NOMO-1 treated with DMSO at 0.1 percent for 48 hours (cell line): ENCODE measurements around the gene INPP5K.
"Not testable (repeated sequence)": the region's sequence is repeated elsewhere in the genome, so short reads cannot be mapped to it uniquely, and the experiment has no call there.

ENCODE experiments used
- DNase-seq: peaks from one replicate; lab custom pipeline; 2025; ENCODE audit not compliant: unreplicated experiment; lab: John Stamatoyannopoulos, UW

INPP5K gene

DNA sequence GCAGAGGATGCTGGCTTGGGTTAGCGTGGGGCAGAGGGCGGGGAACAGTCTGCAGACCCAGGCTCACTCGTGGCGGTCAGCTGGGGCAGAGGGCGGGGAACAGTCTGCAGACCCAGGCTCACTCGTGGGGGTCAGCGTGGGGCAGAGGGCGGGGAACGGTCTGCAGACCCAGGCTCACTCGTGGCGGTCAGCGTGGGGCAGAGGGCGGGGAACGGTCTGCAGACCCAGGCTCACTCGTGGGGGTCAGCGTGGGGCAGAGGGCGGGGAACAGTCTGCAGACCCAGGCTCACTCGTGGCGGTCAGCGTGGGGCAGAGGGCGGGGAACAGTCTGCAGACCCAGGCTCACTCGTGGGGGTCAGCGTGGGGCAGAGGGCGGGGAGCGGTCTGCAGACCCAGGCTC is 7.7 kb downstream of the INPP5K start:
- not testable (repeated sequence) for DNase-seq

DNA sequence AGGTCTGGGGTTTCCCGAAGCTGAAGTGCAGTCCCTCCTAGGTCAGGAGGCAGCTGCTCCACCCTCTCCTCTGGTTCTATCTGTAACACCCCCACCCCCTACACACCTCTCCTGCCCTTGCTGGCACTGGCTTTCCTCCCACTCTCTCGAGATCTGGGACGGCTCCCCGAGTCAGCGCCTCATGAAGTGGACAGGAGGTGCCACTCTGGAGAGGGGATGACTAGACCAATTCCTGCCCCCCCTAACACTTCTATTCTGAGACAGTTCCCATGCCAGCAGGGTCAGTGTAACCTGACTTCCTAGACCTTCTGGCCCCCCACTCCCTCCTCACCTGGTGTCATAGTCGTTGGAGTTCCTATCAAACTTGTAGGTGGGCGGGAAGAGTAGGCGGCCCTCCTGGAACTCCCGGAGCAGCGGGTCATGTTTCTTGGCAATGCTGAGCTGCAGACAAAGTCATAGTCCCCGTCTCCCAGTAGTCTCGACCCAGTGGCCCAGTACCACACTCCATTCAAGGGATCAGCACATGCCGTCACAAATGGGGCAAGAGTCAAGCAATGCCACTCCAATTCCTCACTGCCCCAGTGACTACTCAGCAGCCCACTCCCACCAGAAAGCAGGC is 9.7 kb downstream of the INPP5K start:
- no peak for DNase-seq

DNA sequence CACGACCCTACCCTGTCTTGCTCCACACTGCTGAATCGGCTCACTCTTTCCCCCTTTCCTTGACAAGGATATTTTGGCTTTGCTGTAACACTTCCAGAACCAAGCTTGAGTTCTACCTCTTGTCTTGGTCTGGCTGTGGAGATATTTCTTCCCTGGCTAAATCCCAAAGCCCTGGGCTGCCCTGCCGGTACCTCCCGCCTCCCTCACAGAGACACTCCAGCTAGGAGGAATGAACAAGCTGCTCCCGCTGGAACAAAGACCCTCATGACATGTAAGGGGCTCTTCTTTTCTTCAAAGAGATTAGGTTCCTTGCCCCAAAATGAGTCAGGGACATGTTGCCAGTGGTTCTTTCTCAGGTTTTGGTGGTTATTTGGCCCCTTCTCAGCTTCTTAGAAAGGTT is 10.8 kb downstream of the INPP5K start:
- DNase-seq, result no peak

DNA sequence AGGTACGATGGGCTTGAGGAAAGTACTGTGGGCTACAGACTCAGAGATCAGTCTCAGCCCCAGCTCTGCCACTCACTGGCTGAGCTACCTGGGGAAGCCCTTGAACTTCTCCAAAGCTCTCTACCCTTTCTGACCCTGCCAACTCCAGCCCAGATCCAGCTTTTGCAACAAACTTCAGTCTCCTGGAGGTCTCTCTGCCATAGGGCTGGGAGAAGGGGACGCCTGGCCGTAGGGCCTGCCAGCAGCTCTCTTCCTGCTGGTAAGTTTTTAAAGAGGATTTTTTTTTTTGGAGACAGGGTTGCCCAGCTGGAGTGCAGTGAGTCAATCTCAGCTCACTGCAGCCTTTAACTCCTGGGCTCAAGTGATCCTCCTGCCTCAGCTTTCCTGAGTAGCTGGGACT is 11.5 kb downstream of the INPP5K start:
- DNase-seq, result no peak

DNA sequence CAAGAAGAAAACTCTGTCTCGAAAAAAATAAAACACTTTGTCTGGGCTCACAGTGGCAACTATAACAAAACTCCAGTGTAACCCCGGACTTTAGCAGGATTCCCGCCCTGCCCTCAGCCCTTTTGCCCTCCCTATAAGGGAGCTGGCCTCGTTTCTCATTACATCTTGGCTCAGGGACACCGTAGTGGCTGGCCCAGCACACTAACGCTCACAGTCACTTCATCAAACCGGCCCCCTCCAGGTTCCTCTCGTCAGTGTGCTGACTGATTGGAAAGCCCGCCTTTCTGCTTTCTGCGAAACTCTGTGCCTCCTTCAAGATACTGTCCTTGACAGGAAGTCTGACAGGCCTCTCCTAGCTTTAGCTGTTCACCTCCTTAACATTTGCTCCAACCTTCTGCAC is 12.7 kb downstream of the INPP5K start:
- DNase-seq, result no peak

DNA sequence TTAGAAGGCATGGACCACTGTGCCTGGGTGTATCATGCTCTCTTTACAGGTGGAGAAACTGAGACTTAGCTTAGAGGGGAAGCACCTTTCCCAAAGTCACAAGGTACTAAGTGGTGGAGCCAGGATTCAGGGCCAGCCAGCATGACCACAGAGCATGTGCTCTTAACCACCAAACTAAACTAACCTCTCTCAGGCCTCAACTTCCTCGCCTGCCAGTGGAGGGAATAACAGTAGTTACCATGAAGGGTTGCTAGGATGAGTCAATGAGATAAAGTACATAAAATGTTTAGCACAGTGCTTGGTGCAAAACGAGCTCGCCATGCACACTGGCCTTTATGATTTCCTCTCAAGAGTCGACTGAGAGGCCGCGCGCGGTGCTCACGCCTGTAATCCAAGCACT is 17.5 kb downstream of the INPP5K start:
- peak; percentile 37 for DNase-seq

DNA sequence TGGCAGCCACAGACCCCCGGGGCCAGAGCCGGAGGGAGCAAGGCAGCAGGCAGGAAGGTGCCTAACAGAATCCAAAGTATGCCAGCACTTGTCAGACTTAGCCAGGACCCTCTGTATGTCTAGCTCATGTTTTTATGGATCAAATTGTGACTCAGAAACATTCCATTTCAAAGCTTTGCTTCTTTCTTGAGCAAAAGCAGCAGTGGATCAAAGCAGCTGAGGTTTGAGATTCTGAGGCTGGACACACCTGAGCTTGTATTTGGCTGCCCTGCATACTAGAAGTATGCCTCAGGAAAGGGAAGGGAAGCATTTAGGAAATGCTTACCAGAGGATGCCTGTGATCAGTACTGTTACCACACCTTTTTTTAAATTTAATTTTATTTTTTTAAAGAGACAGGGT is 18.2 kb downstream of the INPP5K start:
- no peak for DNase-seq

DNA sequence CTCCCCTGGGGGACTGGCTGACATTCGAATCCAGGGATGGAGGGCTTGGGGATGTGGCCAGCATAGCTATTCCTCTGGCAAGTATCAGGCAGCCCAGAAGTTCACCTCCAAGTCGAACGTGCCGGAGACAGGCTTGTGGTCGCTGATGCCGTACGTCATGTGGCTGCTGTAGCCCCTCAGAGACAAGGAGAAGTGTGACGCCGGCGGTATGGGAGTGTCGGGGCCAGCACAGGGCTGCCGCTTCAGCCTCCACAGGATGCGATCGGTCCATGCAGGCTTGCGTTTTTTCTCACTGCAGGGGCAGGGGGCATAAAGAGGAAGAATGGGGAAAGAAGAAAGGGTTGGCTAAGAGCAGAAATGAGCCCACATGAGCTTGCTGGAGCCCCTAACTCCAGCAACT is 18.6 kb downstream of the INPP5K start:
- no peak for DNase-seq

DNA sequence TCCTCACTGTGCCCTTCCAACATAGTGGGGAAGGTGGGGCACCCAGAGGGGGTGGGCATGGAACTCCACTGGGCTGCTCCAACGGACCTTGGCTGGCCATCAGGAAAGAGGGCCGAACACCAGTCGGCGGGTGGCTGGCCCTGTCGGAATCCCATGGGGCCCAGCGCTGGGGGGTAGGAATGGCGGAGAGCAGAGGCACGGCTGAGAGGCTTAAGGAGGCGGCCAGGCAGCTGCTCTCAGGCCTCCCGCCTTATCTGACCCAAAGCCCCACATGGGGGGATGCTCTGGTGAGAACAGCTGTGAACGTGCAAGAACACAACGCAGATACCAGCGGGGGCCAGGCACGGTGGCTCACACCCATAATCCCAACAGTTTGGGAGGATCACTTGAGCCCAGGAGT is 19.5 kb downstream of the INPP5K start:
- DNase-seq, result no peak

DNA sequence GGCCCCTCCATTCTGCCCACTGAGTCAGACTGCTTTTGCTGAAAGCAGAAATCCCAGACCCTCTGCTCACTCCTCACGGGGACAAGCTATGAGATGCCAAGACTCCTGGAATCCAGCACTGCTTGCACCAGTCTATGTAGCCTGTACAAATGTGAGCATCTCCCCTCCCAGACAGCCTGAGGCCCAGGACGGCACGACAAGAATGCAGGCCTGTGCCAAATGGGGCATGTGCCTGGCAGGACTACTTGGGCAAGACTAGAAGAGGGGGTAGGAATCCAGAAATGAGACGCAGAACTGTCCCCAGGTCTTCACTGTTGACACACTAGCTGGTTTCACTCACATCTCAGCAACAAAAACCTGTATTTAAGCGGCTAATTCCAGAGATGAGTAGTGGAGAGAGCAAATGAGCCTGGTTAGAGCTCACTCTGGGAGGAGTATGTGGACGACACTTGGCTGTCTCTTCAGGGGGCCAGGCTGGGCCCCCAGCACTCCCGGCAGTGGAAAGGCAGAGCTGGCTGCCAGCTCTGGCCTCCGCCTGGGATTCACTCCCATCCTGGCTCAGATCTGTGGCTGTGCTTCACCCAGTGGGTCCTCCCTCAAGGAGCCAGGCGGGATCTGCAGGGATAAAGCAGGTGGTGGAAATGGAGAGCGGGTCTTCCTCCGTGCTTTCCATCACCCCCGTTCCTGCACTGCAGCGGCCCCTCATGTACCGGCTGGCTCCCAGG is 21.0 kb downstream of the INPP5K start:
- DNase-seq, result no peak

DNA sequence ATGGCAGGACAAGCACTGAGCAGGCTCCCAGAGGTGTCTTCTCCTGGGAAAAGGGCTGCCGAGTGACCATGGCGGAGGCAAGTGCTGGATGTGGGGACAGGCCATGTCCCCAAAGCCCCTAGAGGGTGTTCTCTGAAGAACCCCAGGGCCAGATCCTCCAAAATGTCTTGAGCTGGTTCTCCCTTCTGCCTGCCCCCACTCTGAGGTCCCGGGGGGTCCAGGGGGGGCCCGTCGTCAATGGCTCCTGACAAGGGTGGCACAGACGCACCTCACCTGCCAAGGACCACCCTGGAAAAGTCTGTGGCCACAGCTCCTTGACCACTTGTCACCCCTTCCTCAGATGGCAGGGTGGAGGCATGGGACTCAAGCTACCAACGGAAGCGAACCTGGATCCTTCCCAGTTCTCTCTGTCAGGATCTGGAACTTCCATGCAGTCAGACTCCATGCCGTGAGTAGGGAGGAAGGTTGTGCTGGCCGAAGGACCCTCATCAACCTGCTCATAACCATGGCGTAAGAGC is 21.6 kb downstream of the INPP5K start:
- no peak for DNase-seq

DNA sequence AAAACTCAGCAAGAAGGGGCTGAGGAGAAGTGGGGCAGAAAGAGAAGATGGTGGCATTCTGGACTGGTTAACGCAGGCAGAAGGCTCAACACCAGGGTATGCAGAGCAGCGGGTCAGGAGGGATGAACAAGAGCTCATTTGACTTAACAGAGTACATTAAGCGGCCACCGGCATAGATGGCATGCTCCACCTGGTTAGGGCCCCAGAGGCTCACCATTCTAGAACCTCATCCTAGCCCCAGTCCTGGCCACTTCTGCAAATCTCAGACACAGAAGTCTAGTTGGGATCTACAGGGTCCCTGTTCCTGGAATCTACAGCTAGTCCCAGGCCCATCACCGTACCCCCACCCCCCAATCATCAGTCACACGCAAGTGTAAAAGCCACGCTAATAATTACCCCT is 22.2 kb downstream of the INPP5K start:
- DNase-seq, result no peak

DNA sequence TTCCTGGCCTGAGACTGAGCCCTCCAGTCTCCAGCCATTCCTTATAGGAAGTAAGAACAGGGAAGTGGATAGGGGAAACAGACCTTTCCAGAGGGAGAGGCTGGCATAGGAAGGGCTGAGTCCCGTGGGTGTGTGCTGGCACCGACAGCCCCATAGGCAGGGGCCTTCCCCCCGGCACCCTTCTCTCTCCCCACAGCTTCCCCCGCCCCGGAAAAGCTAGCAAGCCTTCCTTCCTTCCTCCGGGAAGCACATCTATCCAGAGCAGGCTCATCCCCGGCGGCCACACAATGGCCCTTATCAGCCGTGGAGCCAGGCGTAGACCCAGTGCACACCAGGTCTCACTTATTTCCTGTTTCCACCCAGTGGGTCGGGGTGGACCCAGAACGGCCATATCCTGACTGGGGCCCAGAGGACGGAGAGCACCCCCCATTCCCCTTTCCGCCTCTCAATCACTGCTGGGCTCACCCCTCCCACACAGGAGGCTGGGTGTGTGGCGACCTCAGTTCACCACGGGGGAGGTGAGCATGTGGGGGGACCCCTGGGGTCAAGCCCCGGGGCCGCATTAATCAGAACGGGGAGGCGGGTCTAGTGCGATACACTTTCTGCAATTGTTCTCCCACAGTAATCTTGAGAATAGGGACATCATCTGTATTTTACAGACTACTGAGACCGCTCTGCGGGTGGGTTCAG is 23.0 kb downstream of the INPP5K start:
- no peak for DNase-seq

DNA sequence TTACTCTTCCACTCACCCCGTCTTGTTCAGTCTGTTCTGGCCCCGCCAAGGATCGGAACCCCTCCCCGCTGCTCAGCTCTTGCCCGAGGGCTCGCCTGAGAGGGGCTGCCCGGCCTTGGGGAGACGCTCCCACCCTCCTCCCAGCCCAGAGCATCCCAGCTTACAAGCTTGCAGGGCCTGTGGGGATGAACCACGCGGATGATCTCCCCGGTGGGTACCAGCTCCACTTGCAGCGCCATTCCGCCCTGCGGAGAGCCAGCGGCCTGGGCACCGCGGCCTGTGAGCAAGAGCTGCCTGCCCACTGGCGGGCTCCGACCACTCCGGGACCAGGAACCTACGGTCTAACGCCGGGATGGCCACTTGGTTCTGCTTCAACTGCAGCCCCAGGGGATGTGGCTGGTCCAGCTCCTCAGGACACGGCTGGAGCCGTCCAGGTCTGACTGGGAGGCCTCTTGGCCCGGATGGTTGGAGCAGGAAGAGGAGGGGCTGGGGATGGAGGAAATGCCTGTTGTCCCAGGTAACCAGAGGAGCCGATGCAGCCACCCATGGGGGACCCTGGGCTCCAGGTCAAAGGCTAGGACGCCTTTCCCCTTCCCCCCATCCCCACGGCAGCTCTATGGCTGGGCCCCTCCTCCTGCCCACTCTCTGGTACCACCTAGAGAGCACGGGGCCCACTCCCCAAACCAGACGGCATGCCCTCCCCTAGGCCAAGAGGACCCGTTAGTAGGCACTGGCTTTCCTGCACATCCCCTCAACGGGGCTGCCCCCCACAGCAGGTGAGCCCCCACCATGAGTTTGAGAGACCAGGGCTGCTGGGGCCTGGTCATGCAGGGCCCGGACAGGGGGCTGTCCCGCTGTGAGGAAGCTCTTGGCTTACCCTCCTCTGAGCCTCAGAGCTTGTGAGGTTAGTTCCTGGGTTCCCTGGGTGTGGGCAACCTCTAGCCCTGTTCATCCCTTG is 23.9 kb downstream of the INPP5K start, which contains the start of gene MYO1C:
Gene MYO1C, minus strand, starts transcription at position 438 of the 958 bp plus-strand sequence. Its CDS starts 199 bp downstream, at position 239.
- DNase-seq, result no peak

DNA sequence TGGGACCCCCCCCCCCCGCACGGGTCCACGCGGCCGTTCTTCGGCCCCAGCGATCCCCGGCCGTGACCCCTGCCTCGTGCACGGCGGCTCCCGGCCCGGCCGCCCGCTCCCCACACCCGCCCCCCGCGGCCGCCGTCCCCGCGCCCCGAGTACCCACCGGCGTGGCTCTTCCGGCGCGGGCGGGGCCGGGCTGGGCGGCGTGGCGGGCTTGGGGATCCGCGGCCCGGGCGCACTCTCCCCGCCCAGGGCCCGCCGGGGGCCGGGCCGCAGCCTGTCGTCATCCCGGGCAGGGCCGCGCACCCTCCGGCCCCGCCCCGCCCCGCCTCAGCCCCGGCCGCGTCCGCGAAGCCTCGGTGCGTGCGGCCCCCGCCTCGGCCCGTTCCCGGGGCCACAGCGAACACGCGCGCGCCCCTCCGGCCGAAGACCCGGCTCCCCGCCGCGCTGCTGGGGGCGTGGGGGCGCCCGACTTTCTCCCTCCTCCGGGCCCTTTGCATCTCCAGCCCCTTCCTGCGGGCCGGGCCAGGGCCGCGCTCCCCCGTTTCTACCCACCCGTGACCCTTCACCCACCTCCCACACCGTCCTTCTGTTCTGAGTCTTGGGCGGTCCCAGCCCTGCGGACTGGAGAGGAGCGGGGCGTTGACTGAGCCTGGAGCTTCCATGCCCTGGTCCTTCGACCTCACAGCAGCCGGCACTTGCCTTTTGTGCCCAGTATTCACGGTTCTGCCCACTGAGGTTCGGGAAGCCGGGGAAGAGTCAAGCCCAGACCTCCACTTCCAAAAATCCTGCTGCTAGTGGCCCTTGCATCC is 24.8 kb downstream of the INPP5K start:
- DNase-seq, result peak; percentile 37

DNA sequence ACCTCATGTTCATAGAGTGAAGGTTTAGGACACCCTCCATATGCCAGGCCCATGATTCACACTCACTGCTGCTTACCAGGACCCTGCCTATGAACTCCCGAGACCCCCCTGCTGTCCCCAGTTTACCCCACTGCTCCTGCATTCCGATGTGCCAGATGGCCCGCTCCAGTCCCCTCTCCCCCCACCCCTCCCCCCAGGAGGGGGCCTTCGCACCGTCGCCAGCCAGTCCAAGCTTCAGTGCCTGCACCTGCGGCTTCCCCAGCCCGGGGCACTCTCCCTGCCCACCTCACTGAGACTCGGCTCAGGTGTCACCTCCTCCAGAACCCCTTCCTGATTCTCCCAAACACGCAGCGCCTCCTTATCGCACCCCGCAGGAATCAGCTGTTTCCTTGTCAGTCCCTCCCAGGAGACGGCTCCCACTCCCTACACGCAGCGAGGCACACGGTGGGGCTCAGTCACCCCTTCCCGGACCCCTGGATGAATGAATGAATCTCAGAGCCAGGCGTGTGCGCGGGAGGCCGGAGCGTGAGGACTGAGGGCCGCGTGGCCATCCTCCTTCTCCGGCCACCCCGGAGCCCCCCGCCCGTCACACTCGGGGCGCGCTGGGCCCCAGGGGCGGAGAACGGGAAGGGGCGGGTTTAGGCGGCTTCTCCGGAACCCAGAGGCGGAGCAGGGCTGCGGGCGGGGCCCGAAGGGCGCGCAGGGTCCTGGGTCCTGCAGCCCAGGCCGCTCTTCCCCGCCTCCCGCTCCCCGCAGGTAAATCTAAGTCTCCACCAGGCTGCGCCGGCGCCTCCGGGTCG is 25.6 kb downstream of the INPP5K start:
- peak; percentile 50 for DNase-seq

DNA sequence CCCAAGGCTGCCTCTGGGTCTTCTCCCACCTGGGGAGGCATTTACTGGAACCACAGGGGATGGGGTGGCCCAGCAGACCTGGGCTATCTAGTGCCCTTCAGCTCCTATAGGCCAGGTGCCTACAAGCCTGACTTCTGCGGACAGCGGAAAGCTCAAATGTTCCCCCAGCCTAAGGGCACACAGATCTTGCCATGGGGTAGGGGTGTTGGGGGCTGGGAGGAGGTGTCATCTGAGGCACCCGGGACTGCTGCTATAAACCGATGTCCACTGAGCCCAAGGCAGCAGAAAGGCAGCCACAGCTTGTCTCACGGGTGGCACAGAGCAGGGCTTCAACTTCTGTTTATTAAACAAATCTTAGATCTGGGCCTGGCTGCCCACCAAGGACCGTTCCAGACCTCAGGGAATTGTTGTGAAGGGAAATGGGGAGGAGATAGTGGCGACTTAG is 27.6 kb downstream of the INPP5K start:
- DNase-seq, result no peak

DNA sequence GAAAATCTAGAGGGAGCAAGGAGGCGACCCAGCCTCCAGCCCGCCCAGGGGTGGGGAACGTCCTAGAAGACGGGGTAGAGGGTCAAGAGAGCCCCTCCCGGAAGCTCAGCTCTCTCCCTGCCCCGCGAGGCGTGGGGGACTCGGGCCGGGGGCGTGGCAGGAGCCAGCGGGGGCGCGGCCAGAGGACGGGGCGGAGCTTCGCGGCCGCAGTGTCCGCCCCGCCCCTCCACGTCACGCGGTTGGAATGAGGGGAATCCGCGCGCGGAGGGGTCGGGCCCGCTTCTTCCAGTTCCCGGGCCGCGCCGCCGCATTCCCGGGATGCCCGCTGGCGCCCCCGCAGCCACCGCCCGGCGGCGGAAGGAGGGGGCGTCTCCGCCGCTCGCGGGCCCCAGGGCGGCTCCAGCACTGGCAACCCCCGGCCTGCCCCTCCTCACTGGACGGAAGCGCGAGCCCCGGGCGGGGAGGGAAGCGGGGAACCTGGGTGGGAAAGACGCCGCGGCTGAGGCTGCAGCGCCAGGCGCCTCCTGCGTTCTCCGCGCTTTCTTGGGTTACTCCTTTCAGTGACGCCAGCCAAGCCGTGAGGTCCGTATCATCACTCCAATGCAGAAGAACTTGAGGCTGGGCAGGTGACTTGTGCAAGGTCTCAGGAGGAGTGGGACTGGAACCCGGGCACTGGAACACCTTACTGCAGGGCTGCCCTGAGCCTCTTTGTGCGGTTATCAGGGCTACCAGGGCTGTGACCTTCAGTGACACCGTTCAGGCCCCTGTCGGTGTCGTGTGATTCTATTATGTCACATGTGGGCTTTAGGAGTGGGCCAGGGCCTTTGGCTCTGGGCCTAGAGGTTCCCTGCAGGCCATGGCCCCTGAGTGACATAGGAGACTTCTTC is 28.2 kb downstream of the INPP5K start:
- DNase-seq, result peak; percentile 56
